HEK293 (cell line): ENCODE measurements around the gene TAAR9.

Experiments used
- BCL11A ChIP-seq: fragments of 450-650 bp; formaldehyde crosslinking; IDR thresholded peaks from 2 replicates; pipeline ENCODE4 v1.5.1; 2016; ENCODE audit warnings: low read depth, missing biosample characterization, missing genetic modification characterization
- GFI1B ChIP-seq: fragments of 450-650 bp; formaldehyde crosslinking; IDR thresholded peaks from 2 replicates; pipeline ENCODE4 v1.5.1; 2016; ENCODE audit warnings: missing biosample characterization, missing genetic modification characterization
- GLI2 ChIP-seq: fragments of 450-650 bp; formaldehyde crosslinking; IDR thresholded peaks from 2 replicates; pipeline ENCODE4; 2017; ENCODE audit warnings: missing biosample characterization, missing genetic modification characterization, low read depth, borderline replicate concordance
- GLIS2 ChIP-seq: fragments of 450-650 bp; formaldehyde crosslinking; IDR thresholded peaks from 2 replicates; pipeline ENCODE4 v1.5.1; 2016; ENCODE audit warnings: missing biosample characterization, missing genetic modification characterization
- HIC1 ChIP-seq: fragments of 450-650 bp; formaldehyde crosslinking; IDR thresholded peaks from 2 replicates; pipeline ENCODE4 v1.5.1; 2016; ENCODE audit warnings: missing biosample characterization, missing genetic modification characterization
- HOXA7 ChIP-seq: sonication (generic); formaldehyde crosslinking; IDR thresholded peaks from 2 replicates; pipeline ENCODE4 v1.8.1; 2022; ENCODE audit warnings: missing genetic modification reagents, borderline replicate concordance
- INSM2 ChIP-seq: fragments of 450-650 bp; formaldehyde crosslinking; IDR thresholded peaks from 2 replicates; pipeline ENCODE4 v1.5.1; 2016; ENCODE audit warnings: missing biosample characterization, missing genetic modification characterization
- KLF10 ChIP-seq: fragments of 450-650 bp; IDR thresholded peaks from 2 replicates; pipeline ENCODE4 v1.5.1; 2018; ENCODE audit warnings: missing biosample characterization, mild to moderate bottlenecking, missing genetic modification characterization
- MZF1 ChIP-seq: fragments of 450-650 bp; formaldehyde crosslinking; IDR thresholded peaks from 2 replicates; pipeline ENCODE4 v1.5.1; 2017; ENCODE audit warnings: missing biosample characterization, missing genetic modification characterization, borderline replicate concordance
- PRDM4 ChIP-seq: fragments of 450-650 bp; formaldehyde crosslinking; IDR thresholded peaks from 2 replicates; pipeline ENCODE4 v1.5.1; 2017; ENCODE audit warnings: missing biosample characterization, missing genetic modification characterization
- ZBTB8A ChIP-seq: fragments of 450-650 bp; formaldehyde crosslinking; IDR thresholded peaks from 2 replicates; pipeline ENCODE4 v1.5.1; 2016; ENCODE audit warnings: missing biosample characterization, missing genetic modification characterization
- ZFHX2 ChIP-seq: fragments of 450-650 bp; formaldehyde crosslinking; conservative IDR thresholded peaks from 2 replicates; pipeline ENCODE4 v1.5.1; 2016; ENCODE audit warnings: missing biosample characterization, missing genetic modification characterization
- ZNF146 ChIP-seq: fragments of 450-650 bp; formaldehyde crosslinking; IDR thresholded peaks from 2 replicates; pipeline ENCODE4 v1.5.1; 2016; ENCODE audit warnings: missing biosample characterization, missing genetic modification characterization
- ZNF18 ChIP-seq: fragments of 450-650 bp; formaldehyde crosslinking; IDR thresholded peaks from 2 replicates; pipeline ENCODE4 v1.5.1; 2016; ENCODE audit warnings: missing biosample characterization, missing genetic modification characterization
- ZNF221 ChIP-seq: fragments of 450-650 bp; formaldehyde crosslinking; IDR thresholded peaks from 2 replicates; pipeline ENCODE4 v1.5.1; 2017; ENCODE audit warnings: missing biosample characterization, missing genetic modification characterization, borderline replicate concordance
- ZNF324 ChIP-seq: fragments of 450-650 bp; formaldehyde crosslinking; IDR thresholded peaks from 2 replicates; pipeline ENCODE4 v1.5.1; 2016; ENCODE audit warnings: missing biosample characterization, missing genetic modification characterization
- ZNF350 ChIP-seq: fragments of 450-650 bp; formaldehyde crosslinking; IDR thresholded peaks from 2 replicates; pipeline ENCODE4 v1.5.0; 2017; ENCODE audit warnings: missing biosample characterization, mild to moderate bottlenecking, missing genetic modification characterization
- ZNF354C ChIP-seq: fragments of 450-650 bp; formaldehyde crosslinking; IDR thresholded peaks from 2 replicates; pipeline ENCODE4 v1.5.1; 2016; ENCODE audit warnings: missing biosample characterization, missing genetic modification characterization, low read depth, borderline replicate concordance
- ZNF501 ChIP-seq: fragments of 450-650 bp; formaldehyde crosslinking; IDR thresholded peaks from 2 replicates; pipeline ENCODE4 v1.5.1; 2016; ENCODE audit warnings: missing biosample characterization, missing genetic modification characterization
- ZNF521 ChIP-seq: fragments of 450-650 bp; formaldehyde crosslinking; IDR thresholded peaks from 2 replicates; pipeline ENCODE4 v1.5.1; 2017; ENCODE audit warnings: missing biosample characterization, mild to moderate bottlenecking, missing genetic modification characterization
- ZNF580 ChIP-seq: fragments of 450-650 bp; formaldehyde crosslinking; IDR thresholded peaks from 2 replicates; pipeline ENCODE4 v1.5.1; 2016; ENCODE audit warnings: missing biosample characterization, missing genetic modification characterization
- ZNF654 ChIP-seq: fragments of 450-650 bp; formaldehyde crosslinking; IDR thresholded peaks from 2 replicates; pipeline ENCODE4 v1.5.1; 2016; ENCODE audit warnings: low read depth, missing biosample characterization, missing genetic modification characterization
- ZNF677 ChIP-seq: fragments of 450-650 bp; IDR thresholded peaks from 2 replicates; pipeline ENCODE4 v1.5.0; 2018; ENCODE audit warnings: missing biosample characterization, mild to moderate bottlenecking, missing genetic modification characterization, moderate library complexity
- ZSCAN18 ChIP-seq: fragments of 450-650 bp; formaldehyde crosslinking; IDR thresholded peaks from 2 replicates; pipeline ENCODE4 v1.5.1; 2016; ENCODE audit warnings: missing biosample characterization, missing genetic modification characterization
- ZSCAN23 ChIP-seq: fragments of 450-650 bp; formaldehyde crosslinking; IDR thresholded peaks from 2 replicates; pipeline ENCODE4 v1.5.1; 2016; ENCODE audit warnings: missing biosample characterization, missing genetic modification characterization
- ZSCAN4 ChIP-seq: fragments of 450-650 bp; formaldehyde crosslinking; IDR thresholded peaks from 2 replicates; pipeline ENCODE4 v1.5.1; 2017; ENCODE audit warnings: missing biosample characterization, missing genetic modification characterization
- ZSCAN5A ChIP-seq: fragments of 450-650 bp; formaldehyde crosslinking; IDR thresholded peaks from 2 replicates; pipeline ENCODE4 v1.5.1; 2016; ENCODE audit warnings: missing biosample characterization, missing genetic modification characterization

TAAR9 gene

GRCh38 chr6:132527791-132528190 lies 10.3 kb upstream of the TAAR9 start (continued):
- peak; percentile 83 for TF ChIP-seq BCL11A (tag by site-specific recombination)
- peak; percentile 26; the same call in 1 of the 2 replicates for TF ChIP-seq ZNF18 (tag by site-specific recombination)
- peak; percentile 62; the same call in 1 of the 2 replicates for TF ChIP-seq ZSCAN5A
- TF ChIP-seq ZFHX2 (tag by site-specific recombination), result no peak
- TF ChIP-seq ZNF580, result 0 out of 2 replicates have a peak, but pooled peaks have one; percentile 24
- TF ChIP-seq ZNF501 (tag by site-specific recombination), result peak; percentile 76; the same call in 1 of the 2 replicates
- TF ChIP-seq ZBTB8A (tag by site-specific recombination), result 0 out of 2 replicates have a peak, but pooled peaks have one; percentile 24
- 0 out of 2 replicates have a peak, but pooled peaks have one; percentile 28 for TF ChIP-seq ZSCAN4
- no peak for TF ChIP-seq ZNF521 (tag by site-specific recombination)
- peak; percentile 56; the same call in 1 of the 2 replicates for TF ChIP-seq PRDM4
- no peak for TF ChIP-seq ZNF350 (tag by site-specific recombination)
- TF ChIP-seq KLF10 (tag by site-specific recombination), result peak; percentile 53; the same call in 1 of the 2 replicates
- peak; percentile 40; the same call in 1 of the 2 replicates for TF ChIP-seq ZNF146 (tag by site-specific recombination)
- peak; percentile 42 for TF ChIP-seq ZNF654 (tag by site-specific recombination)
- peak; percentile 96 for TF ChIP-seq MZF1 (tag by site-specific recombination)
- TF ChIP-seq ZSCAN23, result peak; percentile 92
- TF ChIP-seq HIC1 (tag by site-specific recombination), result peak; percentile 96
- TF ChIP-seq GFI1B, result peak; percentile 78
- TF ChIP-seq ZSCAN18 (tag by site-specific recombination), result no peak
- no peak for TF ChIP-seq ZNF677 (tag by site-specific recombination)
- TF ChIP-seq ZNF354C (tag by site-specific recombination), result 0 out of 2 replicates have a peak, but pooled peaks have one; percentile 25
- TF ChIP-seq HOXA7 (CRISPR knock-in tag), result no peak
- TF ChIP-seq INSM2 (tag by site-specific recombination), result peak; percentile 92
- TF ChIP-seq GLI2 (tag by site-specific recombination), result peak; percentile 42; the same call in 1 of the 2 replicates
- TF ChIP-seq GLIS2 (tag by site-specific recombination), result peak; percentile 61
- no peak for TF ChIP-seq ZNF221 (tag by site-specific recombination)
- TF ChIP-seq ZNF324 (tag by site-specific recombination), result peak; percentile 72
